MCF 10A (cell line): ENCODE measurements around the gene PCSK5. TPM values are rescaled to one million over a fixed set of nuclear protein-coding genes. Genes with fewer than 3 reads are reported as not detected.
A peak's percentile ranks its signal among the peaks of the same experiment; 100 is the strongest.

Experiments used
- BruUV-seq: library from RNA; stranded (reverse); fragments of 400-500 nt; replicated peaks from 2 replicates; lab custom pipeline; 2021; lab: Mats Ljungman, UMichigan
- CTCF ChIA-PET: fragments of 300-600 bp; sonication (Branson Sonifier 250); formaldehyde crosslinking; extraction: SDS; loops from one replicate; lab custom pipeline; 2021; ENCODE audit warnings: antibody characterized with exemption, inconsistent platforms; lab: Yijun Ruan, JAX
- POLR2A ChIA-PET: fragments of 300-600, 350-650 bp; sonication (Branson Sonifier 250); formaldehyde crosslinking; extraction: SDS; loops from one replicate; lab custom pipeline; 2020; ENCODE audit warnings: antibody characterized with exemption, inconsistent platforms; lab: Yijun Ruan, JAX
- DNase-seq: peaks from one replicate; pipeline ENCODE4 v3.0.0-alpha.2; 2018; ENCODE audit not compliant: unreplicated experiment
- H3K27ac Mint-ChIP-seq: one replicate; pipeline ENCODE4 v1.8.0; 2022; ENCODE audit warnings: mild to moderate bottlenecking, low read depth, mixed read lengths; ENCODE audit not compliant: unreplicated experiment
- H3K27me3 Mint-ChIP-seq: one replicate; pipeline ENCODE4 v1.8.0; 2022; ENCODE audit warnings: mixed read lengths; ENCODE audit not compliant: insufficient read depth, unreplicated experiment
- H3K36me3 Mint-ChIP-seq: one replicate; pipeline ENCODE4 v1.8.0; 2022; ENCODE audit warnings: mild to moderate bottlenecking, moderate library complexity, mixed read lengths; ENCODE audit not compliant: insufficient read depth, unreplicated experiment
- H3K4me1 Mint-ChIP-seq: one replicate; pipeline ENCODE4 v1.8.0; 2022; ENCODE audit warnings: mixed read lengths; ENCODE audit not compliant: insufficient read depth, unreplicated experiment
- H3K4me3 Mint-ChIP-seq: one replicate; pipeline ENCODE4 v1.8.0; 2022; ENCODE audit warnings: mild to moderate bottlenecking, moderate library complexity, mixed read lengths; ENCODE audit not compliant: unreplicated experiment
- H3K9me3 Mint-ChIP-seq: one replicate; pipeline ENCODE4 v1.8.0; 2022; ENCODE audit warnings: mixed read lengths; ENCODE audit not compliant: unreplicated experiment
- intact Hi-C: fragments of 100-400 bp; cut with micrococcal nuclease; formaldehyde crosslinking; loops from 2 replicates; pipeline ENCODE4 v1.14.1; 2022
- total RNA-seq: library from RNA; stranded (reverse); gene quantifications from 2 replicates; pipeline ENCODE4 v1.2.3, GENCODE V29; 2022
- TF ChIP-seq, protein P1 (sequence below): fragments of 200-600 bp; IDR thresholded peaks from one replicate; pipeline ENCODE4 v1.8.0; 2022; ENCODE audit warnings: antibody characterized with exemption, mild to moderate bottlenecking; ENCODE audit not compliant: unreplicated experiment

Gene PCSK5
- total RNA-seq, 1 experiment from 2014 or later: not detected

DNA sequence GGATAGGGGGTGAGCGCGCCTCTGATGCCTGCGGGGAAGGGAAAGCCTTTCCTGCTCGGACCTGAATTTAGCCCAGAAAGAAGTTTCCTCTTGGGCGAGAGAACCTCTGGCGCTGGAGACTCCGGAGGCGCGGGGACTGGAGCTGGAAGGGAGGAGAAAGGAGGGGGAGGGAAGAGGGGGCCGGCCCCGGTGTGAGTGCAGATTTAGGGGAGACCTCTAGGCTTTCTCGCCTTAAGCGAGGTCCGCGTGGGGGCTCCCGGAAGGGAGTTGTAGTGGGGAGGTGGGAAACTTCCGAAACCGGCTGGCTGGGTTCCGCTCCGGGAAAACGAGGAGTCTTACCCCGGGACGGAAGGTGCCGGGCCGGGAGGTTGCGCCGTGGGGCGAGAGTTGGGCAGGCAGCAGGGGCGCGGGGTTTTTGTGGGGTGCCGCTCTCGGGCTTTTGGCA lies 1.3 kb downstream of the PCSK5 start:
- Mint-ChIP-seq H3K4me3 (peak overlapping the region; percentile 82), H3K27me3 (peaks cover 28% of the 10 kb centered on the region), H3K9me3 (no peaks in the 10 kb centered on the region), H3K4me1 (peaks cover 13% of the 10 kb centered on the region), H3K36me3 (no peaks in the 10 kb centered on the region), H3K27ac (no peak overlapping the region)
- ChIA-PET POLR2A (no interaction called here), CTCF (no interaction called here)
- intact Hi-C loops: loop anchor here (10.0 kb wide), 1 partner anchor 413 kb away; no protein-coding TSS in a partner anchor
- no TSS peak for BruUV-seq
- TF ChIP-seq, protein P1, sequence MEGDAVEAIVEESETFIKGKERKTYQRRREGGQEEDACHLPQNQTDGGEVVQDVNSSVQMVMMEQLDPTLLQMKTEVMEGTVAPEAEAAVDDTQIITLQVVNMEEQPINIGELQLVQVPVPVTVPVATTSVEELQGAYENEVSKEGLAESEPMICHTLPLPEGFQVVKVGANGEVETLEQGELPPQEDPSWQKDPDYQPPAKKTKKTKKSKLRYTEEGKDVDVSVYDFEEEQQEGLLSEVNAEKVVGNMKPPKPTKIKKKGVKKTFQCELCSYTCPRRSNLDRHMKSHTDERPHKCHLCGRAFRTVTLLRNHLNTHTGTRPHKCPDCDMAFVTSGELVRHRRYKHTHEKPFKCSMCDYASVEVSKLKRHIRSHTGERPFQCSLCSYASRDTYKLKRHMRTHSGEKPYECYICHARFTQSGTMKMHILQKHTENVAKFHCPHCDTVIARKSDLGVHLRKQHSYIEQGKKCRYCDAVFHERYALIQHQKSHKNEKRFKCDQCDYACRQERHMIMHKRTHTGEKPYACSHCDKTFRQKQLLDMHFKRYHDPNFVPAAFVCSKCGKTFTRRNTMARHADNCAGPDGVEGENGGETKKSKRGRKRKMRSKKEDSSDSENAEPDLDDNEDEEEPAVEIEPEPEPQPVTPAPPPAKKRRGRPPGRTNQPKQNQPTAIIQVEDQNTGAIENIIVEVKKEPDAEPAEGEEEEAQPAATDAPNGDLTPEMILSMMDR: no peak
- DNase-seq: peak; percentile 10

DNA sequence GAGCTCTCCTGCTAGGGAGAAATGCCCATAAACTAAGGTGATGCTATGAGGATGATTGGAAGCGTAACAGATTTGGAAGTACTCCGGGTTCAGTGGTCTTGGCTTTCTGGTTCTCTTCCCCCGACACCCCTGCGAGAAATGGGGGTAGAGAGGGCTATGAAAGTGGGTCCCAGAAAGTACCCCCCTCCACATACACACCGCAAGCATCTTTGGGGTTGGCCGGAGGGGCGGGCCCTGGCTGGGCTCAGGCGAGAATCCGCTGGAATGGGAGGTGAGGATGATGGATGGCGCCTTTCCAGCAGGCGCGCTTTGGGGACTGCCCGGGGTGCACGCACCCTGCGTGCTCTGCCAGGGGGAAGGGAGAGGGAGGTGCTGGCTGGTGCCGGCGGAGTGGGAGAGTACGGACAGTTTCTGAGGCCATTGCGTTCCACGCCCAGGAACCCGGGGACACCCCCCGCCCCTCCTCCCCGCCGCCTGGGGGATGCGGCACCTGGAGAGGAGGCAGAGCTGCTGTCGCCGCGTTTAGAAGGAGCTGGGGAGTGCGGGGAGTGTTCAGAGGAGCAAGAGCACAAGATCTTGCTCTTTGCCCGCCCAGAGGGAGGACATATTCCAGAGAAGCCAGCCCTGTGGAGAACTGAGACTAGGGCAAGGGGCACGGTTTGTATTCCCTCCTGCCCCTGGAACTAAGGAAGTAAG lies 1.9 kb downstream of the PCSK5 start:
- CTCF ChIA-PET: interaction anchor here (1.1 kb wide), 1 partner anchor 49 kb away, joined by 3 read pairs; no protein-coding TSS in a partner anchor
- no peak overlapping the region for H3K4me3 Mint-ChIP-seq

DNA sequence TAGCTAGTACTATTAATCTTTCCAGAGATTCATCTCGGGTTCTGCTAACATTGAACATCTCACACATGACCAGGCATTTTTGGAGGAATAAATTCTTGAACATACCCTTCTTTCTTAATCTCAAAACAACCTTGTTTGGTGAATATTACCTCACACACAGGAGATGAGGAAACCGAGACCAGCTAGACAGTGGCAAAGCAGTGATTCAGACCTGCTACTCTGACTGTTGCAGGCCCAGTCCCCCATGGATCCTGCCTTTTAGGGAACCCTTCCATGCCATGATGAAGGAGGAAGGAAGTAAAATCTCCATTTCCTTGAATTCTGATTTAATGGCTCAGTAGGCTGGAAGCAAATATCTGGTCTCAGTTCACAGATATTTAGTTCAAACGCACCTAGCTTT lies 2.6 kb downstream of the PCSK5 start:
- intact Hi-C loops: loop anchor here (10.0 kb wide), 1 partner anchor 412 kb away; no protein-coding TSS in a partner anchor
- Mint-ChIP-seq H3K4me1 (peaks cover 13% of the 10 kb centered on the region), H3K9me3 (no peaks in the 10 kb centered on the region), H3K4me3 (no peak overlapping the region), H3K36me3 (no peaks in the 10 kb centered on the region), H3K27me3 (peaks cover 28% of the 10 kb centered on the region), H3K27ac (no peak overlapping the region)
- no peak for DNase-seq
- BruUV-seq: no TSS peak
- CTCF ChIA-PET: interaction anchor here (1.1 kb wide), 1 partner anchor 49 kb away, joined by 3 read pairs; no protein-coding TSS in a partner anchor
- TF ChIP-seq, protein P1: no peak
- POLR2A ChIA-PET: no interaction called here

More for the DNA sequence above, 1.9 kb downstream of the PCSK5 start:
- Mint-ChIP-seq H3K9me3 (no peaks in the 10 kb centered on the region), H3K27ac (no peak overlapping the region), H3K36me3 (no peaks in the 10 kb centered on the region), H3K4me1 (peaks cover 13% of the 10 kb centered on the region), H3K27me3 (peaks cover 28% of the 10 kb centered on the region)
- intact Hi-C loops: loop anchor here (10.0 kb wide), 1 partner anchor 412 kb away; no protein-coding TSS in a partner anchor
- TF ChIP-seq, protein P1: no peak
- BruUV-seq: no TSS peak
- no peak for DNase-seq
- POLR2A ChIA-PET: no interaction called here

DNA sequence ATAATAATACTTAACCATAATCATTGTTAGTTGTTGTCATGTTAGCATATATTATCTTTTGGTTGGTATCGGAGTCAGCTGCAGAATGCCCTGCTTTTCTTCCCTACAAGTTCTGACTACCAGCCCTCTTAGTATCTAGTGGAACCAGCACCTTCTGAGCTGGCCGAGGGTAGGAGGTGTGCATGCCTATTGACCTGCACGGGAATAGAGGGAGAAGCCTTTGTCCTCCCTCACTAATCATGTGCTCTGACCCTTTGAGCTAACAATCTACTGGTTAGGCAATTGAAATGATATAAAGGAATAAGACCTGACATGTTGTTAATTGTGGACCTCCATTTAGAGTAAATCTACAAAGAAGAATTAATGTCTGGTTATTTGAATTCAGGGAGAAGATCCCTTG lies 4.1 kb downstream of the PCSK5 start:
- CTCF ChIA-PET: interaction anchor here (0.5 to 1.2 kb wide), 4 partner anchors 103 to 964 kb away, joined by 3 to 4 read pairs (median 3); no protein-coding TSS in a partner anchor
- Mint-ChIP-seq H3K27me3 (peaks cover 28% of the 10 kb centered on the region), H3K36me3 (no peaks in the 10 kb centered on the region), H3K4me1 (peaks cover 13% of the 10 kb centered on the region), H3K27ac (no peak overlapping the region), H3K9me3 (no peaks in the 10 kb centered on the region), H3K4me3 (no peak overlapping the region)
- intact Hi-C loops: loop anchor here (10.0 kb wide), 1 partner anchor 410 kb away; no protein-coding TSS in a partner anchor
- TF ChIP-seq, protein P1: no peak
- POLR2A ChIA-PET: interaction anchor here (0.6 kb wide), 1 partner anchor 91 kb away, joined by 3 read pairs; no protein-coding TSS in a partner anchor
- no peak for DNase-seq
- no TSS peak for BruUV-seq
